Erythroblast (primary cell): Measurements from ENCODE around the gene CAMK1D.

Source experiments
- GATA1 ChIP-seq: IDR thresholded peaks from 2 replicates; pipeline ENCODE4 v1.6.1; 2011; ENCODE audit warnings: low read depth, mild to moderate bottlenecking, control low read depth, low read length, moderate library complexity
- POLR2A ChIP-seq: IDR thresholded peaks from 2 replicates; pipeline ENCODE4 v1.6.1; 2011; ENCODE audit warnings: mild to moderate bottlenecking, low read length

- TF ChIP-seq POLR2A: no peak
- no peak for TF ChIP-seq GATA1
Measured at GRCh38 chr10:12455318-12455717, 106.0 kb downstream of the CAMK1D start.
